HFFc6 (cell line): ENCODE data around the gene AMOTL2. TPM values are rescaled to one million over a fixed set of nuclear protein-coding genes. Genes with fewer than 3 reads are reported as not detected.

Experiments
- DNase-seq: peaks from one replicate; pipeline ENCODE4 v3.0.0-alpha.2; 2018
- H3K27ac Mint-ChIP-seq: 2 replicates; pipeline ENCODE4 v1.8.0; 2020; ENCODE audit warnings: mild to moderate bottlenecking, mixed read lengths
- H3K27me3 Mint-ChIP-seq: 2 replicates; pipeline ENCODE4 v1.8.0; 2021; ENCODE audit warnings: mild to moderate bottlenecking, moderate library complexity, mixed read lengths; ENCODE audit not compliant: insufficient read depth
- H3K36me3 Mint-ChIP-seq: 2 replicates; pipeline ENCODE4 v1.8.0; 2021; ENCODE audit warnings: low read depth, mixed read lengths
- H3K4me1 Mint-ChIP-seq: 2 replicates; pipeline ENCODE4 v1.8.0; 2020; ENCODE audit warnings: low read depth, mixed read lengths
- H3K4me3 Mint-ChIP-seq: 2 replicates; pipeline ENCODE4 v1.8.0; 2020; ENCODE audit warnings: mild to moderate bottlenecking, moderate library complexity, mixed read lengths
- H3K9me3 Mint-ChIP-seq: 2 replicates; pipeline ENCODE4 v1.8.0; 2020; ENCODE audit warnings: mild to moderate bottlenecking, mixed read lengths
- CTCF ChIP-seq: fragments of 200-600 bp; sonication (generic); IDR thresholded peaks from 2 replicates; pipeline ENCODE4 v1.5.0; 2021; ENCODE audit warnings: antibody characterized with exemption, mild to moderate bottlenecking
- total RNA-seq, 6 experiments: library from RNA; stranded (reverse); fragmentation: NEBNext Ultra II Directional; extraction: Animal tissue kit (Norgen Biotek cat#: 25700); gene quantifications; 2 replicates in 1 of 6; 3 replicates in 5 of 6; pipeline ENCODE4 v1.2.3, GENCODE V29; 2021

Gene AMOTL2
- total RNA-seq, 6 experiments from 2014 or later, result 244 to 311 (median 274) TPM

GRCh38 chr3:134353171-134353825, 20.9 kb downstream of the AMOTL2 start:
- H3K4me3 Mint-ChIP-seq, result peak overlapping the region; percentile 41
- peak; percentile 43 for DNase-seq
- peaks cover 57% of the 10 kb centered on the region for H3K36me3 Mint-ChIP-seq

DNA sequence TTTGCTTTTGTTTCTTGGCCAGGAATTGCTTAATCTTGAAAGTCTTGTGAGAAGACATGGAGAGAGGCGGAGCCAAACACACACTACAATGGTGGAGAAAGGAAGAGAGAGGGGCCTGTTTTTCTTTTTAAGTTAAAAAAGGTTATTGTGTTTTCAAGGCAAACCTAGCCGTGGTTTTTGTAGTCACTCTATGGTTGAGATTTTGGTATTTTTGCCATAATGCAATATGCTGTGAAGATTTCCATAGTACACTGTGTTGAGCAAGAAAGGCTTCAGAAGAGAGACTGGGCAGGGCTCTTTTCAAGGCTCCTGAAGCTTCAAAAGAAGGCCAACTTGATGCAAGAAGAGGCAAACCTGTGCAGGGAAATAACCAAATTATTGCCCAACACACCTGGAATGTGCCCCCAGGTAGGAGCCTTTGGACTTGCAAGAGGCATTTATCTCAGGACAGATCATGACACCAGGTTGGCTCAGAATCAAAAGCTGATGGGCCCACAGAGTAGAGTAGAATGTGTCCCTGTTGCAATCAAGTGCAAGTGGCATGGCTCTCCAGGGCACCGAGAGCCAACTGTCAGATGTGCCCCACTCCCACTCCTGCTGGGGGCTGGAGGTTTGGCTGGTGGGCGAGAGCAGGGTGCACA, 22.1 kb downstream of the AMOTL2 start:
- Mint-ChIP-seq H3K27ac (peak overlapping the region; percentile 96), H3K9me3 (peaks cover 25% of the 10 kb centered on the region), H3K27me3 (peaks cover 59% of the 10 kb centered on the region), H3K4me3 (peak overlapping the region; percentile 41; the same call in 1 of the 2 replicates), H3K36me3 (peaks cover 51% of the 10 kb centered on the region), H3K4me1 (peaks cover 84% of the 10 kb centered on the region)
- DNase-seq, result peak; percentile 40
- no peak for TF ChIP-seq CTCF

More at GRCh38 chr3:134353171-134353825, 20.9 kb downstream of the AMOTL2 start:
- H3K9me3 Mint-ChIP-seq, result peaks cover 23% of the 10 kb centered on the region
- peaks cover 70% of the 10 kb centered on the region for H3K27me3 Mint-ChIP-seq
- H3K27ac Mint-ChIP-seq, result peak overlapping the region; percentile 96
- no peak; the same call in 1 of the 2 replicates for TF ChIP-seq CTCF
- H3K4me1 Mint-ChIP-seq, result peaks cover 88% of the 10 kb centered on the region

DNA sequence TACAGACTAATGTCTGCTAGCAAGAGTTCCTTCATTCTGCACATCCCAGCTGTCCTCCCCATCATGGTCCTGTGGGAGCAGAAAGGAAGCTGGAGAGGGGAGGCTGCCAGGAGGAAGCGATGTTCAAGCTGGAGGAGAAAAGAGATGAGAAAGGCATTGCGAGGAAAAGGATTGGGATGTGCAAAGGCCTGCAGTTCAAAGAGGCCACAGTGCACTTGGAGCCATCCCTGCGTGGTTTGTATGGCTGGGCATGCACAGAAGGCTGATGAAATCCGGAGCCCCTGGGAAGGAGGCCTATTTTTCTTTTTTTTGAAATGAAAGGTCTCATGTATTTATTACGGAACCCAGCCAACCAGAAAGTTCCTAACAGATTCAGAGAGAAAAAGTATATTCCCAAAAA, 22.8 kb downstream of the AMOTL2 start:
- peak; percentile 11 for DNase-seq
- H3K4me3 Mint-ChIP-seq, result 0 out of 2 replicates have a peak overlapping the region, but pooled peaks have one; percentile 11
- H3K9me3 Mint-ChIP-seq, result peaks cover 31% of the 10 kb centered on the region
- peaks cover 51% of the 10 kb centered on the region for H3K27me3 Mint-ChIP-seq
- no peak for TF ChIP-seq CTCF
- H3K36me3 Mint-ChIP-seq, result peaks cover 51% of the 10 kb centered on the region
- peaks cover 77% of the 10 kb centered on the region for H3K4me1 Mint-ChIP-seq
- H3K27ac Mint-ChIP-seq, result peak overlapping the region; percentile 96

DNA sequence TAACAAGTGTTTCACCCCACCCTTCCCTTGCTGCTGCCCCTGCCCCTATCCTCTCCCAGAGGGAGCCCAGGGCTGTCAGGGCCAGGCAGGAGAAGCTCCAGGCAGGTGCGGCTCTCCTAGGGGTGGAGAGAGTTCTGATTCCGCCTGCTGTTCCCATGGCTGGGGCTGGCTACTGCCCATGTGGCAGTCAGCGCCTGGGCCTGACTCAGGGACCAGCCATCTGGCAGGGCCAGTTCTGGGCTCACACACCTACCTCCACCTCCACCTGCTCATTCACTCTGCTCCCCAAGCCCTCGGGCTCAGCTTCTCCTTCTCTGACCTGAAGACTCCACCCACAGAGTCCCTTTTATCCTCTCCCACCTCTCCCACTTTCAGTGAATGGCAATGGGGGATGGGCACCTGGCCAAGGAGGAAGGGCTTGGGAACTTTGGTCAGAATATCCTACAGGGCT, 23.4 kb downstream of the AMOTL2 start:
- Mint-ChIP-seq H3K9me3 (peaks cover 34% of the 10 kb centered on the region), H3K4me1 (peaks cover 72% of the 10 kb centered on the region)
- TF ChIP-seq CTCF, result no peak

DNA sequence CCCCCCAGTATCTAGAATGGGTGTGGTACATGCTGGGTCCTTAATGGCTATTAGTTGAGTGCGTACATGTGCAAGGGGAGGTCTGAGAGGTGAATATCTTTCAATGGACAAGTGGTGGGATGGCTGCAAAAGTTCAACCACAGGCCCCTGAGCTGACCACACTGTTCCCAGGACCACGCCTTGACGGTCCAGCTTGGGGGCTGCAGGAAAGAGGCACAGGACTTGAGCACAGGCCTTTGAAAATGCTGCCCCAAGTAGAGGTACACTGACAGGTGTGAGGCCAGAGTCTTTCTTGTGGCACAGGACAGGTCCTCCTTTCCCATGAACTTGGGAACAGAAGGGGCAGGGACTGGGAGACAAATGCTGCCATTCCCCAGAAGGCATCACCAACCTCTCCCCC, 24.0 kb downstream of the AMOTL2 start:
- H3K27ac Mint-ChIP-seq, result peak overlapping the region; percentile 5
- H3K9me3 Mint-ChIP-seq, result peaks cover 31% of the 10 kb centered on the region
- H3K27me3 Mint-ChIP-seq, result peaks cover 43% of the 10 kb centered on the region
- DNase-seq, result peak; percentile 3
- TF ChIP-seq CTCF, result no peak
- peaks cover 44% of the 10 kb centered on the region for H3K36me3 Mint-ChIP-seq
- H3K4me3 Mint-ChIP-seq, result no peak overlapping the region
- H3K4me1 Mint-ChIP-seq, result peaks cover 66% of the 10 kb centered on the region

More for the DNA sequence above, 23.4 kb downstream of the AMOTL2 start:
- H3K36me3 Mint-ChIP-seq, result peaks cover 50% of the 10 kb centered on the region
- peak overlapping the region; percentile 96 for H3K27ac Mint-ChIP-seq
- H3K4me3 Mint-ChIP-seq, result no peak overlapping the region; the same call in 1 of the 2 replicates
- H3K27me3 Mint-ChIP-seq, result peaks cover 48% of the 10 kb centered on the region
- DNase-seq, result peak; percentile 23
